ENCODE results near the gene TFIP11. TPM values are rescaled to one million over a fixed set of nuclear protein-coding genes. Genes with fewer than 3 reads are reported as not detected.

TFIP11 gene
- total and polyA plus RNA-seq, 2 of the 13 experiments (the other 11 are each of a cell fraction or from before 2014, with no cell fraction given), result 15.4 to 22.8 TPM

DNA sequence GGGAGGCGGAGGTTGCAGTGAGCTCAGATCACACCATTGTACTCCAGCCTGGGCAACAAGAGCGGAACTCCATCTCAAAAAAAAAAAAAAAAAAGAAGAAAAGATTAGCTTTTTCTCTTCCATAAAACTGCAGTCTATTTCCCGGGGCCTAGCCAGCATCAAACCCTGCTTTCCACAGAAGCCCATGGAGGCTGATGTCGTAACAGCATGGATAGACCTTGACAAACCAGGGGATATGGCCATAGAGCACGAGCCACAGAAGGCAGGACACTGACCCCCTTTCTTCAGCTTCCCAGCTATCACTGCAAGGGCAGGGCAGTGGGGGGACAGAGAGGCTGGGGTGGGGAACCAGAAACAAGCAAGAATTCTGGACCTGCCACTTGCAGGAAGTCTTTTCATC lies 50.2 kb downstream of the TFIP11 start (continued):
- TF ChIP-seq, protein P1, sequence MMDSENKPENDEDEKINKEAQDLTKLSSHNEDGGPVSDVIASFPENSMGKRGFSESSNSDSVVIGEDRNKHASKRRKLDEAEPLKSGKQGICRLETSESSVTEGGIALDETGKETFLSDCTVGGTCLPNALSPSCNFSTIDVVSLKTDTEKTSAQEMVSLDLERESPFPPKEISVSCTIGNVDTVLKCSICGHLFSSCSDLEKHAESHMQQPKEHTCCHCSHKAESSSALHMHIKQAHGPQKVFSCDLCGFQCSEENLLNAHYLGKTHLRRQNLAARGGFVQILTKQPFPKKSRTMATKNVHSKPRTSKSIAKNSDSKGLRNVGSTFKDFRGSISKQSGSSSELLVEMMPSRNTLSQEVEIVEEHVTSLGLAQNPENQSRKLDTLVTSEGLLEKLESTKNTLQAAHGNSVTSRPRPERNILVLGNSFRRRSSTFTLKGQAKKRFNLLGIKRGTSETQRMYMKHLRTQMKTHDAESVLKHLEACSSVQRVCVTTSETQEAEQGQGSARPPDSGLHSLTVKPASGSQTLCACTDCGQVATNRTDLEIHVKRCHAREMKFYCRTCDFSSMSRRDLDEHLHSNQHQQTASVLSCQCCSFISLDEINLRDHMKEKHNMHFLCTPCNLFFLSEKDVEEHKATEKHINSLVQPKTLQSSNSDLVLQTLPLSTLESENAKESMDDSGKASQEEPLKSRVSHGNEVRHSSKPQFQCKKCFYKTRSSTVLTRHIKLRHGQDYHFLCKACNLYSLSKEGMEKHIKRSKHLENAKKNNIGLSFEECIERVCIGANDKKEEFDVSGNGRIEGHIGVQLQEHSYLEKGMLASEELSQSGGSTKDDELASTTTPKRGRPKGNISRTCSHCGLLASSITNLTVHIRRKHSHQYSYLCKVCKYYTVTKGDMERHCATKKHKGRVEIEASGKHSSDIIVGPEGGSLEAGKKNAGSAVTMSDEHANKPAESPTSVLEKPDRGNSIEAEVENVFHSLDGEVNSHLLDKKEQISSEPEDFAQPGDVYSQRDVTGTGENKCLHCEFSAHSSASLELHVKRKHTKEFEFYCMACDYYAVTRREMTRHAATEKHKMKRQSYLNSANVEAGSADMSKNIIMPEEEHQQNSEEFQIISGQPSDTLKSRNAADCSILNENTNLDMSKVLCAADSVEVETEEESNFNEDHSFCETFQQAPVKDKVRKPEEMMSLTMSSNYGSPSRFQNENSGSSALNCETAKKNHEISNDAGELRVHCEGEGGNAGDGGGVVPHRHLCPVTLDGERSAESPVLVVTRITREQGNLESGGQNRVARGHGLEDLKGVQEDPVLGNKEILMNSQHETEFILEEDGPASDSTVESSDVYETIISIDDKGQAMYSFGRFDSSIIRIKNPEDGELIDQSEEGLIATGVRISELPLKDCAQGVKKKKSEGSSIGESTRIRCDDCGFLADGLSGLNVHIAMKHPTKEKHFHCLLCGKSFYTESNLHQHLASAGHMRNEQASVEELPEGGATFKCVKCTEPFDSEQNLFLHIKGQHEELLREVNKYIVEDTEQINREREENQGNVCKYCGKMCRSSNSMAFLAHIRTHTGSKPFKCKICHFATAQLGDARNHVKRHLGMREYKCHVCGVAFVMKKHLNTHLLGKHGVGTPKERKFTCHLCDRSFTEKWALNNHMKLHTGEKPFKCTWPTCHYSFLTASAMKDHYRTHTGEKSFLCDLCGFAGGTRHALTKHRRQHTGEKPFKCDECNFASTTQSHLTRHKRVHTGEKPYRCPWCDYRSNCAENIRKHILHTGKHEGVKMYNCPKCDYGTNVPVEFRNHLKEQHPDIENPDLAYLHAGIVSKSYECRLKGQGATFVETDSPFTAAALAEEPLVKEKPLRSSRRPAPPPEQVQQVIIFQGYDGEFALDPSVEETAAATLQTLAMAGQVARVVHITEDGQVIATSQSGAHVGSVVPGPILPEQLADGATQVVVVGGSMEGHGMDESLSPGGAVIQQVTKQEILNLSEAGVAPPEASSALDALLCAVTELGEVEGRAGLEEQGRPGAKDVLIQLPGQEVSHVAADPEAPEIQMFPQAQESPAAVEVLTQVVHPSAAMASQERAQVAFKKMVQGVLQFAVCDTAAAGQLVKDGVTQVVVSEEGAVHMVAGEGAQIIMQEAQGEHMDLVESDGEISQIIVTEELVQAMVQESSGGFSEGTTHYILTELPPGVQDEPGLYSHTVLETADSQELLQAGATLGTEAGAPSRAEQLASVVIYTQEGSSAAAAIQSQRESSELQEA (CRISPR knock-in tag; IDR thresholded peaks at IDR 0.05; ENCODE audit: not compliant biosample characterization), result no peak
- TF ChIP-seq HOXA3 (CRISPR knock-in tag; IDR thresholded peaks at IDR 0.05) (no peak), ZNF709 (CRISPR knock-in tag; IDR thresholded peaks at IDR 0.05) (no peak), SMYD3 (CRISPR knock-in tag; IDR thresholded peaks at IDR 0.05) (no peak)
- TF ChIP-seq, protein P2, sequence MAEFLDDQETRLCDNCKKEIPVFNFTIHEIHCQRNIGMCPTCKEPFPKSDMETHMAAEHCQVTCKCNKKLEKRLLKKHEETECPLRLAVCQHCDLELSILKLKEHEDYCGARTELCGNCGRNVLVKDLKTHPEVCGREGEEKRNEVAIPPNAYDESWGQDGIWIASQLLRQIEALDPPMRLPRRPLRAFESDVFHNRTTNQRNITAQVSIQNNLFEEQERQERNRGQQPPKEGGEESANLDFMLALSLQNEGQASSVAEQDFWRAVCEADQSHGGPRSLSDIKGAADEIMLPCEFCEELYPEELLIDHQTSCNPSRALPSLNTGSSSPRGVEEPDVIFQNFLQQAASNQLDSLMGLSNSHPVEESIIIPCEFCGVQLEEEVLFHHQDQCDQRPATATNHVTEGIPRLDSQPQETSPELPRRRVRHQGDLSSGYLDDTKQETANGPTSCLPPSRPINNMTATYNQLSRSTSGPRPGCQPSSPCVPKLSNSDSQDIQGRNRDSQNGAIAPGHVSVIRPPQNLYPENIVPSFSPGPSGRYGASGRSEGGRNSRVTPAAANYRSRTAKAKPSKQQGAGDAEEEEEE (CRISPR knock-in tag; IDR thresholded peaks at IDR 0.05; ENCODE audit: borderline replicate concordance), result no peak

Data from HepG2 (cell line).